ENCODE results near the gene KRTAP7-1. TPM values are rescaled to one million over a fixed set of nuclear protein-coding genes. Genes with fewer than 3 reads are reported as not detected.
A peak's percentile ranks its signal among the peaks of the same experiment; 100 is the strongest.

KRTAP7-1 gene
- total RNA-seq, 2 donors from 2014 or later: not detected

GRCh38 chr21:30838536-30838935 lies 9.0 kb upstream of the KRTAP7-1 start:
- Histone ChIP-seq H3K27me3 (replicated peaks; ENCODE audit: insufficient read depth) (no peaks in the 10 kb centered on the region), H3K27ac (no peak overlapping the region), H3K4me1 (ENCODE audit: control insufficient read depth in 1 of 2, low read depth in 2 of 2) (no peaks in the 10 kb centered on the region), H3K4me3 (no peak overlapping the region), H3K36me3 (no peaks in the 10 kb centered on the region), H3K9me3 (no peaks in the 10 kb centered on the region)
- ATAC-seq (ENCODE audit: insufficient number of reproducible peaks, low FRiP score, low read depth): no peak
- DNase-seq (ENCODE audit: low spot score): no peak
- TF ChIP-seq, protein P1, sequence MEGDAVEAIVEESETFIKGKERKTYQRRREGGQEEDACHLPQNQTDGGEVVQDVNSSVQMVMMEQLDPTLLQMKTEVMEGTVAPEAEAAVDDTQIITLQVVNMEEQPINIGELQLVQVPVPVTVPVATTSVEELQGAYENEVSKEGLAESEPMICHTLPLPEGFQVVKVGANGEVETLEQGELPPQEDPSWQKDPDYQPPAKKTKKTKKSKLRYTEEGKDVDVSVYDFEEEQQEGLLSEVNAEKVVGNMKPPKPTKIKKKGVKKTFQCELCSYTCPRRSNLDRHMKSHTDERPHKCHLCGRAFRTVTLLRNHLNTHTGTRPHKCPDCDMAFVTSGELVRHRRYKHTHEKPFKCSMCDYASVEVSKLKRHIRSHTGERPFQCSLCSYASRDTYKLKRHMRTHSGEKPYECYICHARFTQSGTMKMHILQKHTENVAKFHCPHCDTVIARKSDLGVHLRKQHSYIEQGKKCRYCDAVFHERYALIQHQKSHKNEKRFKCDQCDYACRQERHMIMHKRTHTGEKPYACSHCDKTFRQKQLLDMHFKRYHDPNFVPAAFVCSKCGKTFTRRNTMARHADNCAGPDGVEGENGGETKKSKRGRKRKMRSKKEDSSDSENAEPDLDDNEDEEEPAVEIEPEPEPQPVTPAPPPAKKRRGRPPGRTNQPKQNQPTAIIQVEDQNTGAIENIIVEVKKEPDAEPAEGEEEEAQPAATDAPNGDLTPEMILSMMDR (IDR thresholded peaks at IDR 0.05): no peak

DNA sequence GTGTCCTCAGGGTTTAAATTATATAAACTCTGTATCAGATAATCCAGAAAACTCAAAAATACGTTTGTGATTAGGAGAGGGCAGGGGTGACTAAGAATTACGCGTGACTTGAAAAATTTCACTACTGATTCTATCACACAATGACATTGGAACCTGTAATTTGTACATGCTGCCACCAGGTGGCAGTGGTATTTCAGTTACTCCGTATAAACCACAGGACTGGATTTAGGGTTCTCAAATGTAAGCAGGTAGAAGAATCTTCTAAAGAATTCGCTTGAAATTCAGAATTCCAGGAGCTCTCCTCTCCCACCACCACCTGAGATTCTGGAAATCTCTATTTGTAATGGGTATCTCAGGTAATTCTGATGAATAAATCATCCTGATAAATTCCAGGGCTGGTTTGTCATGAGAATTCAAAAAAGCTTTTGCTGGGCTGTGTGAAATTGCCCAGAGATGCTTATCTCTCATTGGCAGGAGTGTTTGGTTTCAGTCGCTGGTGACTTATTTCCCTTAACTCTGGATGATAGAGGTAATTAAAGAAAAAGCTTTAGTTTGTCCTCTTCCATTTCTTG lies 1.7 kb upstream of the KRTAP7-1 start:
- TF ChIP-seq, protein P1 (IDR thresholded peaks at IDR 0.05): peak; percentile 13

GRCh38 chr21:30818837-30819610 lies 10.5 kb downstream of the KRTAP7-1 start:
- TF ChIP-seq, protein P1 (IDR thresholded peaks at IDR 0.05): no peak
- Histone ChIP-seq H3K27me3 (replicated peaks; ENCODE audit: insufficient read depth) (no peaks in the 10 kb centered on the region), H3K9me3 (no peaks in the 10 kb centered on the region), H3K36me3 (no peaks in the 10 kb centered on the region), H3K27ac (no peak overlapping the region), H3K4me1 (ENCODE audit: control insufficient read depth in 1 of 2, low read depth in 2 of 2) (no peaks in the 10 kb centered on the region), H3K4me3 (no peak overlapping the region)
- ATAC-seq (ENCODE audit: insufficient number of reproducible peaks, low FRiP score, low read depth): no peak
- no peak for DNase-seq (ENCODE audit: low spot score)

More for the DNA sequence above, 1.7 kb upstream of the KRTAP7-1 start:
- Histone ChIP-seq H3K27ac (no peak overlapping the region), H3K4me3 (no peak overlapping the region), H3K4me1 (ENCODE audit: control insufficient read depth in 1 of 2, low read depth in 2 of 2) (no peaks in the 10 kb centered on the region), H3K27me3 (replicated peaks; ENCODE audit: insufficient read depth) (no peaks in the 10 kb centered on the region), H3K9me3 (no peaks in the 10 kb centered on the region), H3K36me3 (no peaks in the 10 kb centered on the region)
- no peak for DNase-seq (ENCODE audit: low spot score)
- no peak for ATAC-seq (ENCODE audit: insufficient number of reproducible peaks, low FRiP score, low read depth)

DNA sequence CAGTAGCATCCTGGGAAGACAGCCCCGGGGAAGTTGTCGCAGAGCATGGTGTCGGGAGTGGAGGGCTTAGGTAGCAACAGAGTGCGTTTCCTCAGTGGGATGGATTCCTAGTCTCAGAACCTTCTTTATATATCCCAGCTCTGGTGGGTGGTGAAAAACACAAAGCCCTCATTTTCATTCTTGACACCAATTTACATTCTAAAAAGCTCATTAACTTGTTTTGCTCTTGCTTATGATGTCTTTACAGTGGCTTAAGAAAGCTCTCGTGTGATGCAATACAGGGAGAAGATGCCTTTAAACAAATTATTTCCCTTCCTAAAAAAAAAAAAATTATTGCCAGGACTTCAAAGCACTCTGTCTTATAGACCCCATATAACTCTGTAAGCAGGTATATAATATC lies 16.4 kb downstream of the KRTAP7-1 start, which contains the start of gene KRTAP8-1:
Gene KRTAP8-1 (minus strand): TSS at position 101 of the 400 bp plus-strand sequence. CDS start 54 bp downstream, at position 47.
- Histone ChIP-seq H3K27ac (no peak within 1 kb of the TSS), H3K36me3 (no peaks in the 10 kb centered on the region), H3K27me3 (replicated peaks; ENCODE audit: insufficient read depth) (no peaks in the 10 kb centered on the region), H3K9me3 (no peaks in the 10 kb centered on the region), H3K4me1 (ENCODE audit: control insufficient read depth in 1 of 2, low read depth in 2 of 2) (no peaks in the 10 kb centered on the region), H3K4me3 (no peak within 1 kb of the TSS)
- TF ChIP-seq, protein P1 (IDR thresholded peaks at IDR 0.05): no peak
- DNase-seq (ENCODE audit: low spot score) (no peak), ATAC-seq (ENCODE audit: insufficient number of reproducible peaks, low FRiP score, low read depth) (no peak)

- Histone ChIP-seq H3K9me3 (no peaks in the 10 kb centered on the region), H3K27ac (no peak overlapping the region), H3K27me3 (replicated peaks; ENCODE audit: insufficient read depth) (no peaks in the 10 kb centered on the region), H3K4me3 (no peak overlapping the region), H3K4me1 (ENCODE audit: control insufficient read depth in 1 of 2, low read depth in 2 of 2) (no peaks in the 10 kb centered on the region), H3K36me3 (no peaks in the 10 kb centered on the region)
- DNase-seq (ENCODE audit: low spot score) (no peak), ATAC-seq (ENCODE audit: insufficient number of reproducible peaks, low FRiP score, low read depth) (no peak)
- TF ChIP-seq, protein P1 (IDR thresholded peaks at IDR 0.05): no peak
These were observed 29.0 kb downstream of the KRTAP7-1 start for GRCh38 chr21:30800605-30801004.
